SK-N-SH treated with all-trans-retinoic acid at 6 μM for 48 hours (cell line): ENCODE data around the gene CYP19A1.

Source experiments
- BACH2 ChIP-seq: fragments of 250-450 bp; sonication (Bioruptor Pico); IDR thresholded peaks from 2 replicates; pipeline ENCODE4 v1.9.0; 2021; ENCODE audit warnings: mild to moderate bottlenecking, borderline replicate concordance
- OSR1 ChIP-seq: fragments of 250-450 bp; sonication (Bioruptor Pico); IDR thresholded peaks from 2 replicates; pipeline ENCODE4 v1.8.0; 2022; ENCODE audit warnings: moderate library complexity, mild to moderate bottlenecking, inconsistent platforms
- ZFP30 ChIP-seq: fragments of 450-650 bp; formaldehyde crosslinking; IDR thresholded peaks from 2 replicates; pipeline ENCODE4 v1.5.0; 2022; ENCODE audit warnings: mild to moderate bottlenecking, moderate library complexity
- ZNF70 ChIP-seq: fragments of 450-650 bp; formaldehyde crosslinking; IDR thresholded peaks from 2 replicates; pipeline ENCODE4 v1.5.0; 2020; ENCODE audit warnings: mild to moderate bottlenecking, moderate library complexity
- TF ChIP-seq, protein P1 (sequence below): fragments of 250-450 bp; sonication (Bioruptor Pico); IDR thresholded peaks from 2 replicates; pipeline ENCODE4 v1.5.1; 2020; ENCODE audit warnings: low read depth, mild to moderate bottlenecking, moderate library complexity
- TF ChIP-seq, protein P2 (sequence below): fragments of 250-450 bp; sonication (Bioruptor Pico); IDR thresholded peaks from 2 replicates; pipeline ENCODE4 v1.8.0; 2020; ENCODE audit warnings: mild to moderate bottlenecking, moderate library complexity, borderline replicate concordance
- TF ChIP-seq, protein P3 (sequence below): fragments of 250-450 bp; sonication (Bioruptor Pico); IDR thresholded peaks from 2 replicates; pipeline ENCODE4 v1.5.1; 2021; ENCODE audit warnings: mild to moderate bottlenecking, moderate library complexity

DNA sequence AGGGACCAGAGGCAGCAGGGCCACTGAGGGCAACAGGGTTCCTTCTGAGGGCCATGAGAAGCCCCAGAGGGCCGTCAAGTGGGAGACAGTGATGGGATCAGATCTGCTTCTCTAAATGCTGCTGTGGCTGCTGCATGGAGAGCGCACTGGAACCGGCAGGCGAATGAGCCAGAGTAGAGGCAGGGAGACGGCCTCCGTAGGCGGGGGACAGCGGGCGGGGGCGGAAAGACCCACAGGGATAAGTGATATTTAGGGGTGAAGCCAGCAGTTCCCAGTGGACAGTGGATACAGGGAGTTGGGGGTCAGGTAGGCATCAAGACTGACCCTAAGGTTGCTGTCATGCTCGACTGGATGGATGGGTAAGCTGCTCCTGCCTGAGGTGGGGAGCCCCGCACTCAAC is 48.1 kb upstream of the CYP19A1 start:
- TF ChIP-seq, protein P1, sequence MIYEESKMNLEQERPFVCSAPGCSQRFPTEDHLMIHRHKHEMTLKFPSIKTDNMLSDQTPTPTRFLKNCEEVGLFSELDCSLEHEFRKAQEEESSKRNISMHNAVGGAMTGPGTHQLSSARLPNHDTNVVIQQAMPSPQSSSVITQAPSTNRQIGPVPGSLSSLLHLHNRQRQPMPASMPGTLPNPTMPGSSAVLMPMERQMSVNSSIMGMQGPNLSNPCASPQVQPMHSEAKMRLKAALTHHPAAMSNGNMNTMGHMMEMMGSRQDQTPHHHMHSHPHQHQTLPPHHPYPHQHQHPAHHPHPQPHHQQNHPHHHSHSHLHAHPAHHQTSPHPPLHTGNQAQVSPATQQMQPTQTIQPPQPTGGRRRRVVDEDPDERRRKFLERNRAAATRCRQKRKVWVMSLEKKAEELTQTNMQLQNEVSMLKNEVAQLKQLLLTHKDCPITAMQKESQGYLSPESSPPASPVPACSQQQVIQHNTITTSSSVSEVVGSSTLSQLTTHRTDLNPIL (CRISPR knock-in tag), result no peak
- TF ChIP-seq ZFP30 (CRISPR knock-in tag), result no peak
- no peak for TF ChIP-seq ZNF70
- no peak for TF ChIP-seq OSR1 (CRISPR knock-in tag)
- TF ChIP-seq, protein P2, sequence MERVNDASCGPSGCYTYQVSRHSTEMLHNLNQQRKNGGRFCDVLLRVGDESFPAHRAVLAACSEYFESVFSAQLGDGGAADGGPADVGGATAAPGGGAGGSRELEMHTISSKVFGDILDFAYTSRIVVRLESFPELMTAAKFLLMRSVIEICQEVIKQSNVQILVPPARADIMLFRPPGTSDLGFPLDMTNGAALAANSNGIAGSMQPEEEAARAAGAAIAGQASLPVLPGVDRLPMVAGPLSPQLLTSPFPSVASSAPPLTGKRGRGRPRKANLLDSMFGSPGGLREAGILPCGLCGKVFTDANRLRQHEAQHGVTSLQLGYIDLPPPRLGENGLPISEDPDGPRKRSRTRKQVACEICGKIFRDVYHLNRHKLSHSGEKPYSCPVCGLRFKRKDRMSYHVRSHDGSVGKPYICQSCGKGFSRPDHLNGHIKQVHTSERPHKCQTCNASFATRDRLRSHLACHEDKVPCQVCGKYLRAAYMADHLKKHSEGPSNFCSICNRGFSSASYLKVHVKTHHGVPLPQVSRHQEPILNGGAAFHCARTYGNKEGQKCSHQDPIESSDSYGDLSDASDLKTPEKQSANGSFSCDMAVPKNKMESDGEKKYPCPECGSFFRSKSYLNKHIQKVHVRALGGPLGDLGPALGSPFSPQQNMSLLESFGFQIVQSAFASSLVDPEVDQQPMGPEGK, result no peak
- TF ChIP-seq, protein P3, sequence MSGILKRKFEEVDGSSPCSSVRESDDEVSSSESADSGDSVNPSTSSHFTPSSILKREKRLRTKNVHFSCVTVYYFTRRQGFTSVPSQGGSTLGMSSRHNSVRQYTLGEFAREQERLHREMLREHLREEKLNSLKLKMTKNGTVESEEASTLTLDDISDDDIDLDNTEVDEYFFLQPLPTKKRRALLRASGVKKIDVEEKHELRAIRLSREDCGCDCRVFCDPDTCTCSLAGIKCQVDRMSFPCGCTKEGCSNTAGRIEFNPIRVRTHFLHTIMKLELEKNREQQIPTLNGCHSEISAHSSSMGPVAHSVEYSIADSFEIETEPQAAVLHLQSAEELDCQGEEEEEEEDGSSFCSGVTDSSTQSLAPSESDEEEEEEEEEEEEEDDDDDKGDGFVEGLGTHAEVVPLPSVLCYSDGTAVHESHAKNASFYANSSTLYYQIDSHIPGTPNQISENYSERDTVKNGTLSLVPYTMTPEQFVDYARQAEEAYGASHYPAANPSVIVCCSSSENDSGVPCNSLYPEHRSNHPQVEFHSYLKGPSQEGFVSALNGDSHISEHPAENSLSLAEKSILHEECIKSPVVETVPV (CRISPR knock-in tag), result no peak
- no peak for TF ChIP-seq BACH2 (CRISPR knock-in tag)
